ENCODE data around the gene PPARD. TPM values are rescaled to one million over a fixed set of nuclear protein-coding genes. Genes with fewer than 3 reads are reported as not detected.

The PPARD gene
- total RNA-seq, 1 experiment from 2014 or later, result 2.5 TPM

DNA sequence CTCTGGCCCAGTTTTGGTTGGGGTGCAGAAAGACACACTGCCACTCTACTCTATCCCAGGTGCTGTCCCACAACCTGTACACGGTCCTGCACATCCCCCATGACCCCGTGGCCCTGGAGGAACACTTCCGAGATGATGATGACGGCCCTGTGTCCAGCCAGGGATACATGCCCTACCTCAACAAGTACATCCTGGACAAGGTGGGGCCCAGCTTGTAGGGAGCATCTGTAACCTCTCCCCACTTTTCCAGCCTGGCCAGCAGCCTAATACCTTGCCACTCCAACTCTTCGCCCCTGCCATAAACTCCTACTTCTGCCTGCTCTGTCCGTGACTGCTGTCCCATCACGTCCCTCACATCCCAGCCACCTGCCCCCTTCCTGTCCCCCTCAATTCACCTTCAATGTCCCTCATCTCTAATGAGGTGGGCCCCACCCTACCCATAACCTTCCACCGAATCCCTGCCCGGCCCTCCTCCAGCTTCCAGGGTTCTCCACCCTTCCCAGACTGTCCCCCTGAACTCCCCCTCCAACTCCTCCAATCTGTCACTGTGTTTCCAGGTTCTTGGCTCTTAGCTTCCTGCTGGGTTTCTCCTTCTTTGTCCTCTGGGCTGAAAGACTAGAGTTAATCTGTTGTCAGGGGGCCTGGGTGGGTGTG lies 32.6 kb upstream of the PPARD start:
- Histone ChIP-seq H3K9me3 (ENCODE audit: low read length) (no peaks in the 10 kb centered on the region), H4K20me1 (ENCODE audit: insufficient read depth, low read depth, low read length) (no peaks in the 10 kb centered on the region), H3K27me3 (ENCODE audit: low read length) (no peaks in the 10 kb centered on the region), H3K79me2 (ENCODE audit: low read length) (peaks cover 13% of the 10 kb centered on the region), H2AFZ (ENCODE audit: low read length) (no peak overlapping the region), H3K4me2 (ENCODE audit: low read depth, low read length, poor library complexity, severe bottlenecking) (no peak overlapping the region), H3K27ac (ENCODE audit: low read length) (no peak overlapping the region), H3K9ac (ENCODE audit: low read length) (no peak overlapping the region), H3K4me3 (ENCODE audit: low read length) (no peak overlapping the region), H3K4me1 (ENCODE audit: low read length) (peaks cover 33% of the 10 kb centered on the region), H3K9me2 (replicated peaks; ENCODE audit: insufficient read depth, low read length) (no peaks in the 10 kb centered on the region), H3K36me3 (ENCODE audit: insufficient read depth, low read length) (no peaks in the 10 kb centered on the region)
- no peak for DNase-seq

DNA sequence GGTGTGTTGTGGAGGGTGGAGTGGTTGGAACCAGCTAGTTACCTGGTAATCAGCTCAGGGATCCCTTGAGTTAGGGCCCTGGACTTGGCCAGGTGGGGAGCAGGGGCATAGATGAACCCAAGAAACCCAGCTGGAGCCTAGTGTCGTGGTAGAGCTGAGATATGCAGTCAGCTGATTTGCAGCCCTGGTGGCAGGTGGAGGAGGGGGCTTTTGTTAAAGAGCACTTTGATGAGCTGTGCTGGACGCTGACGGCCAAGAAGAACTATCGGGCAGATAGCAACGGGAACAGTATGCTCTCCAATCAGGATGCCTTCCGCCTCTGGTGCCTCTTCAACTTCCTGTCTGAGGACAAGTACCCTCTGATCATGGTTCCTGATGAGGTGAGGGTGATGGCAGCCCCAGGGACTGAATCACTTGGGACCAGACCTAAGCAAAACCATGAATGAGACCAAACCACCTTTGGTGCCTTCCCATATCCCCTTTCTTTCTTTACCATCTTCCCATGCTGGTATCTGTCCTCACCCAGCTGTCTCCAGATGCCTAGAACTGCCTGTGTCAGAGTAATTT lies 32.0 kb upstream of the PPARD start:
- peaks cover 10% of the 10 kb centered on the region for H3K79me2 ChIP-seq (ENCODE audit: low read length)
- 0 out of 2 replicates have a peak, but pooled peaks cover under 1% of the 10 kb centered on the region for H3K36me3 ChIP-seq (ENCODE audit: insufficient read depth, low read length)
- H3K9ac ChIP-seq (ENCODE audit: low read length), result no peak overlapping the region
- H3K9me2 ChIP-seq (replicated peaks; ENCODE audit: insufficient read depth, low read length), result no peaks in the 10 kb centered on the region
- H3K9me3 ChIP-seq (ENCODE audit: low read length), result no peaks in the 10 kb centered on the region
- no peaks in the 10 kb centered on the region for H4K20me1 ChIP-seq (ENCODE audit: insufficient read depth, low read depth, low read length)
- no peaks in the 10 kb centered on the region for H3K27me3 ChIP-seq (ENCODE audit: low read length)
- peaks cover 33% of the 10 kb centered on the region for H3K4me1 ChIP-seq (ENCODE audit: low read length)
- no peak overlapping the region for H3K4me3 ChIP-seq (ENCODE audit: low read length)
- no peak for DNase-seq
- no peak overlapping the region for H2AFZ ChIP-seq (ENCODE audit: low read length)
- no peak overlapping the region for H3K4me2 ChIP-seq (ENCODE audit: low read depth, low read length, poor library complexity, severe bottlenecking)
- no peak overlapping the region for H3K27ac ChIP-seq (ENCODE audit: low read length)

DNA sequence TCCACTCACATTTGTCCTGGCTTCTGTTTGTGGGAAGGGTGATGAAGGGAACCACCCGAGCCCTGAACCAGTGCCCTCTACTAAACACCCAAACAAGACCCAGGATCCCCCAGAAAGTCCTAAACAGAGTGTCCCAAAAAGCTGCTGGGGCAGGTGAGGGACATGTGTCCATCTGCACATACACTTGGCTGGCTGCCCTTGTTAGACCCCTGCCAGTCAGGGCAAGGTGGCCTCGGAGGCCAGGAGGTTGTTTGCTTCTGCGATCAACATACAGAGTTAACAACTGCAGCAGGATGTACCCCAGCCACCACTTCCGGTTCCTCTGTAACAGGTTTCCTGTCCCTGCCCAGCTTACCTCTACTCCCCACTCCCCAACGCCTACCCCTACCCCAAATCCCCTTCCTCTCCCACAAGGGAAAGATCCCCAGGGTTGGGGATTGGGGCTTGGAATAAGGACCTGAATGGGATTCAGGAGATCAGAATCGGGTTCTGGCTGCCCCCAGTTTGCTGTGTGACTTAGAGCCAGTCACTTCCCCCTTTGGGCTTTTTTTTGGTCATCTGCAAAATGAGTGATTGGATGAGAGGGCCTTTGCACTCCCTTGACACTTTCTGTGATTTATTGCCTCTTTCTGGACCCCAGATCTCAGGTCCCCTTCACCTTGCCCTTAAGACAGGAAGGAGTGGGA lies 30.8 kb upstream of the PPARD start:
- Histone ChIP-seq H3K9me3 (ENCODE audit: low read length) (no peaks in the 10 kb centered on the region), H4K20me1 (ENCODE audit: insufficient read depth, low read depth, low read length) (no peaks in the 10 kb centered on the region), H3K9ac (ENCODE audit: low read length) (no peak overlapping the region), H3K4me2 (ENCODE audit: low read depth, low read length, poor library complexity, severe bottlenecking) (no peak overlapping the region), H3K79me2 (ENCODE audit: low read length) (peaks cover 9% of the 10 kb centered on the region), H3K4me1 (ENCODE audit: low read length) (peaks cover 33% of the 10 kb centered on the region), H2AFZ (ENCODE audit: low read length) (no peak overlapping the region), H3K36me3 (ENCODE audit: insufficient read depth, low read length) (peaks cover 8% of the 10 kb centered on the region), H3K4me3 (ENCODE audit: low read length) (no peak overlapping the region), H3K27me3 (ENCODE audit: low read length) (no peaks in the 10 kb centered on the region), H3K9me2 (replicated peaks; ENCODE audit: insufficient read depth, low read length) (no peaks in the 10 kb centered on the region), H3K27ac (ENCODE audit: low read length) (0 out of 2 replicates have a peak overlapping the region, but pooled peaks have one; percentile 8)
- DNase-seq, result no peak

DNA sequence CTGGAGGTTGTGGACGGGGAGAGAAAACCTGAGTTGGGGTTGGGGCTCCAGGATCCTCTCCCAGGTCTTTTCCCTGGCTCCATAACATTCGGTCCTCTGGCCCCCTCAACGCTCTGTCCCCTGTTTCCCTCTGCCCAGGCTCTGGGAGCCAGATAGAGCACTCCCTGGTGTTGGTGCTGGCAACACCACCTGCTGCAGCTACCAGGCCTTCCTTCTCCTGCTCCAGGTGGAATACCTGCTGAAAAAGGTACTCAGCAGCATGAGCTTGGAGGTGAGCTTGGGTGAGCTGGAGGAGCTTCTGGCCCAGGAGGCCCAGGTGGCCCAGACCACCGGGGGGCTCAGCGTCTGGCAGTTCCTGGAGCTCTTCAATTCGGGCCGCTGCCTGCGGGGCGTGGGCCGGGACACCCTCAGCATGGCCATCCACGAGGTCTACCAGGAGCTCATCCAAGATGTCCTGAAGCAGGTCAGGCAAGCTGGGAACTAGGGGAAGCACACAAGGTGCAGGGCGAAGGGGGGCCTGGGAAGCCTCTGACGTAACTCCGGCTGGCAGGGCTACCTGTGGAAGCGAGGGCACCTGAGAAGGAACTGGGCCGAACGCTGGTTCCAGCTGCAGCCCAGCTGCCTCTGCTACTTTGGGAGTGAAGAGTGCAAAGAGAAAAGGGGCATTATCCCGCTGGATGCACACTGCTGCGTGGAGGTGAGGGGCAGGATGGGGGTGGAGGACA lies 30.1 kb upstream of the PPARD start:
- no peak overlapping the region for H3K4me3 ChIP-seq (ENCODE audit: low read length)
- H3K27me3 ChIP-seq (ENCODE audit: low read length), result no peaks in the 10 kb centered on the region
- H4K20me1 ChIP-seq (ENCODE audit: insufficient read depth, low read depth, low read length), result no peaks in the 10 kb centered on the region
- H3K79me2 ChIP-seq (ENCODE audit: low read length), result peaks cover 6% of the 10 kb centered on the region
- DNase-seq, result no peak
- no peak overlapping the region for H3K4me2 ChIP-seq (ENCODE audit: low read depth, low read length, poor library complexity, severe bottlenecking)
- peaks cover 15% of the 10 kb centered on the region for H3K36me3 ChIP-seq (ENCODE audit: insufficient read depth, low read length)
- H2AFZ ChIP-seq (ENCODE audit: low read length), result no peak overlapping the region
- no peaks in the 10 kb centered on the region for H3K9me3 ChIP-seq (ENCODE audit: low read length)
- no peak overlapping the region for H3K9ac ChIP-seq (ENCODE audit: low read length)
- H3K27ac ChIP-seq (ENCODE audit: low read length), result no peak overlapping the region
- peaks cover 33% of the 10 kb centered on the region for H3K4me1 ChIP-seq (ENCODE audit: low read length)
- H3K9me2 ChIP-seq (replicated peaks; ENCODE audit: insufficient read depth, low read length), result no peaks in the 10 kb centered on the region

DNA sequence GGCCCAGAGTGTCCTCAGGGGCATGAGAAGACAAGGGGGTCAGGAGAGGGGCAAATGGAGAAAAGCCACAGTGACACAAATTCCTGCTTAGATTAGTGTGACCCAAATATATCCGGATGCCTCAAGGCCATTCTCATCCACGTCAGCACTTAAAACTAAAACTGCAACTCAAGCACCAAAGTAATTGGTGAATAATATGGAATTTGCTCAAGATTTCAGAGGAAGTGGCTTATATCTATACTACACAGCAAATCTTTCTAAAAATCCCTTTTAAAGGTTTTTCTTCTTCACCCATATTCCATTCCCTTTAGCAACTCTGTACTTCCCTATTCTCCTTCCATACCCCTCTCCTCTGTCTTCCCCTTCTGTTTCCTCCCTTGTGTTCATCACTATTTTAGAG lies 29.6 kb upstream of the PPARD start:
- no peak overlapping the region for H3K27ac ChIP-seq (ENCODE audit: low read length)
- H3K9ac ChIP-seq (ENCODE audit: low read length), result no peak overlapping the region
- H3K4me1 ChIP-seq (ENCODE audit: low read length), result peaks cover 33% of the 10 kb centered on the region
- no peaks in the 10 kb centered on the region for H3K27me3 ChIP-seq (ENCODE audit: low read length)
- peak; percentile 27 for DNase-seq
- peaks cover 19% of the 10 kb centered on the region for H3K36me3 ChIP-seq (ENCODE audit: insufficient read depth, low read length)
- no peaks in the 10 kb centered on the region for H4K20me1 ChIP-seq (ENCODE audit: insufficient read depth, low read depth, low read length)
- H3K79me2 ChIP-seq (ENCODE audit: low read length), result peaks cover 6% of the 10 kb centered on the region
- H3K9me3 ChIP-seq (ENCODE audit: low read length), result no peaks in the 10 kb centered on the region
- H3K4me2 ChIP-seq (ENCODE audit: low read depth, low read length, poor library complexity, severe bottlenecking), result no peak overlapping the region
- no peak overlapping the region for H2AFZ ChIP-seq (ENCODE audit: low read length)
- no peaks in the 10 kb centered on the region for H3K9me2 ChIP-seq (replicated peaks; ENCODE audit: insufficient read depth, low read length)
- H3K4me3 ChIP-seq (ENCODE audit: low read length), result no peak overlapping the region

DNA sequence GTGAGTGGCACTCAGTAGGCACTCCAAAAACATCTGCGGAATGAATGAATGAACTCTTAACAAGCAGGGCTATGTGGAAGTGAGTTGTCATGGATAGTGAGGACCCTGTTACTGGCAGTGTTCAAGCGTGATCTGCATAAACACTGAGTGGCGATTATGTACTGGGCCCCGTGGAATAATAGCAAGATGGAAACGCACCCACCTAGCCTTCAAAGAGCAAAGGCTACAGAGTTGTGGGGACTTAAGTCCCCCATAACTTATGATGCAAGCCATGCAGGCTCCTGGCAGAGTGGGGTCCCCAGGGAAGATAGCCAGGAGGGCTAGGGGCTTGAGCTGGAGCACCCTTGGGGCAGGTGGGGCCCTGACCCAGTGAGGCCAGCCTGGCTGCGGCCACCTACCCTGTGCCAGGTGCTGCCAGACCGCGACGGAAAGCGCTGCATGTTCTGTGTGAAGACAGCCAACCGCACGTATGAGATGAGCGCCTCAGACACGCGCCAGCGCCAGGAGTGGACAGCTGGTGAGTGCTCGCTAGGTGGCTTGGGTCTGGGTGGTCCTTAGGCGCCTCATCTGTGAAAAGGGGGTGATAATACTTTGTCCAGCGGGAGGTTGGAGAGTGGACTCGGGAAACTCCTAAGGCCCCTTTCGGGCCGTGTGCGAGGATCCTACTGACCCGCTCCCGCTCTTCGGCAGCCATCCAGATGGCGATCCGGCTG lies 24.7 kb upstream of the PPARD start:
- no peak overlapping the region for H3K9ac ChIP-seq (ENCODE audit: low read length)

DNA sequence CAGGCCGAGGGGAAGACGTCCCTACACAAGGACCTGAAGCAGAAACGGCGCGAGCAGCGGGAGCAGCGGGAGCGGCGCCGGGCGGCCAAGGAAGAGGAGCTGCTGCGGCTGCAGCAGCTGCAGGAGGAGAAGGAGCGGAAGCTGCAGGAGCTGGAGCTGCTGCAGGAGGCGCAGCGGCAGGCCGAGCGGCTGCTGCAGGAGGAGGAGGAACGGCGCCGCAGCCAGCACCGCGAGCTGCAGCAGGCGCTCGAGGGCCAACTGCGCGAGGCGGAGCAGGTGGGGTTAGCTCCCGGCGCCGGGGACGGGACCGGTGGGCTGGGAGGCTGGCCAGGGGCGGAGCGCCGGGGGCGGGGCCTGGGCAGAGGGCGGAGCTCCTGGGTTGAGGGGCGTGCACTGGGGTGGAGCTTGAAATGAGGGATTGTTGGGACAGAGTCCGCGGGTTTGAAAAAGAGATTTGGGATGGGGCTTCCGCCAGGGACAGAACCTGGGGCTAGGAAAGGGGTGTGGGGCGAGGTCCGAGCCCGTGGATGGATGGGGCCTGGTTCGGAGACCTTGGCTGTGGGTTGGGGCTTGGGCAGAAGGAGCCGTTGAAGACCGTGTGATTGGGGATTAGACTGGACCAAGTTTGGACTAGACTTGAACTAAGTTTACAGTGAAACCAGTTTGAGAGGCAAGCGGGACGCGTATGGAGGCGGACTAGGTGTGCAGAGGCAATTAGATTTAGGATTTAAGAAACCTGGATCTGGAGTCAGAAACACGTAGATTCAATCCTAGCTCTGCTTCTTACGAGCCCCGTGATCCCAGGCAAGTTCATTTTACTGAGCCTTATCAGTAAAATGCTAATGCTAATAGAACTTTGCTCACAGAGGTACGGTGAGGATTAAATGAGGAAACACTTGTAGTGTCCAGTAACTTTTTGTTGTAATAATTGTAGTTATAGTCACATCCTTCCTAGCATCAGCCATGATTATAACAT lies 23.9 kb upstream of the PPARD start:
- H4K20me1 ChIP-seq (ENCODE audit: insufficient read depth, low read depth, low read length), result no peaks in the 10 kb centered on the region
- H3K9ac ChIP-seq (ENCODE audit: low read length), result no peak overlapping the region
- no peaks in the 10 kb centered on the region for H3K9me3 ChIP-seq (ENCODE audit: low read length)
- H3K79me2 ChIP-seq (ENCODE audit: low read length), result no peaks in the 10 kb centered on the region; the same call in 1 of the 2 replicates
- H2AFZ ChIP-seq (ENCODE audit: low read length), result no peak overlapping the region
- DNase-seq, result peak; percentile 31
- H3K27me3 ChIP-seq (ENCODE audit: low read length), result no peaks in the 10 kb centered on the region
- no peaks in the 10 kb centered on the region for H3K9me2 ChIP-seq (replicated peaks; ENCODE audit: insufficient read depth, low read length)
- peaks cover 19% of the 10 kb centered on the region for H3K4me1 ChIP-seq (ENCODE audit: low read length)
- H3K4me3 ChIP-seq (ENCODE audit: low read length), result no peak overlapping the region
- no peak overlapping the region for H3K4me2 ChIP-seq (ENCODE audit: low read depth, low read length, poor library complexity, severe bottlenecking)
- no peak overlapping the region for H3K27ac ChIP-seq (ENCODE audit: low read length)
- H3K36me3 ChIP-seq (ENCODE audit: insufficient read depth, low read length), result peaks cover 33% of the 10 kb centered on the region

More for the DNA sequence above, 24.7 kb upstream of the PPARD start:
- Histone ChIP-seq H3K36me3 (ENCODE audit: insufficient read depth, low read length) (peaks cover 32% of the 10 kb centered on the region), H3K4me2 (ENCODE audit: low read depth, low read length, poor library complexity, severe bottlenecking) (no peak overlapping the region), H3K27ac (ENCODE audit: low read length) (no peak overlapping the region), H3K4me3 (ENCODE audit: low read length) (no peak overlapping the region), H3K27me3 (ENCODE audit: low read length) (no peaks in the 10 kb centered on the region), H3K4me1 (ENCODE audit: low read length) (peaks cover 14% of the 10 kb centered on the region), H3K9me3 (ENCODE audit: low read length) (no peaks in the 10 kb centered on the region), H3K9me2 (replicated peaks; ENCODE audit: insufficient read depth, low read length) (no peaks in the 10 kb centered on the region), H4K20me1 (ENCODE audit: insufficient read depth, low read depth, low read length) (no peaks in the 10 kb centered on the region), H2AFZ (ENCODE audit: low read length) (no peak overlapping the region), H3K79me2 (ENCODE audit: low read length) (no peaks in the 10 kb centered on the region; the same call in 1 of the 2 replicates)
- DNase-seq, result peak; percentile 35

All from Karpas-422 (cell line).